ENCODE data around the gene LIX1. TPM values are rescaled to one million over a fixed set of nuclear protein-coding genes. Genes with fewer than 3 reads are reported as not detected.
"Not testable (repeated sequence)": the region's sequence is repeated elsewhere in the genome, so short reads cannot be mapped to it uniquely, and the experiment has no call there.

The LIX1 gene
- total and polyA plus RNA-seq, 5 donors: 0.18 to 0.50 (median 0.36) TPM

DNA sequence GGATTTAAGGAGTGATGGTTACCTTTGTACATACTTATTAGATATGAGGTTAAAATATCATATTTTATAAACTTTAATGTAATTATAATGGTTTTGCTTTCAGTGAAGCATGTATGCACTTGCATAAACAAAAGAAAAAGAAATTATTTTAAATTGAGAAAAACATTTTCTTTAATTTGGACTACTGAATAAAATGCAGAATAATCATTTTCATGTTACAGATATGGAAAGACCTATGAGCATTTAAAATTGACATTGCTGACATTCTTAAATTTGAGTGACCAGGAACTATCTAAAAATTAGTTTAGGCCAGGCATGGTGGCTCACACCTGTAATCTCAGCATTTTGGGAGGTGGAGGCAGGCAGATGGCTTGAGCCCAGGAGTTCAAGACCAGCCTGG, 49.2 kb downstream of the LIX1 start:
- intact Hi-C loops (cut with DNase I): no loop called here
- no peak for ATAC-seq
- Histone ChIP-seq H3K27ac (ENCODE audit: low read length) (no peak overlapping the region), H3K9me3 (ENCODE audit: control insufficient read depth, low read length) (no peaks in the 10 kb centered on the region), H3K27me3 (ENCODE audit: control insufficient read depth, insufficient read depth) (no peaks in the 10 kb centered on the region), H3K4me1 (ENCODE audit: control insufficient read depth, insufficient read depth, low read length) (no peaks in the 10 kb centered on the region), H3K4me3 (ENCODE audit: low read length) (no peak overlapping the region)
- no peak for DNase-seq

- Histone ChIP-seq H3K4me1 (ENCODE audit: control insufficient read depth, insufficient read depth, low read length) (no peaks in the 10 kb centered on the region), H3K4me3 (ENCODE audit: low read length) (no peak overlapping the region), H3K27me3 (ENCODE audit: control insufficient read depth, insufficient read depth) (no peaks in the 10 kb centered on the region), H3K9me3 (ENCODE audit: control insufficient read depth, low read length) (no peaks in the 10 kb centered on the region), H3K27ac (ENCODE audit: low read length) (no peak overlapping the region)
- intact Hi-C loops (cut with DNase I): no loop called here
- ATAC-seq: no peak
- no peak for DNase-seq
- 52% methylated on average over 3 of the region's 3 CpGs for WGBS
Observed at GRCh38 chr5:97090944-97091343, 51.5 kb downstream of the LIX1 start.

- intact Hi-C loops (cut with DNase I): no loop called here
- no peak overlapping the region for H3K27ac ChIP-seq (ENCODE audit: low read length)
- H3K4me3 ChIP-seq (ENCODE audit: low read length): no peak overlapping the region
- ATAC-seq (no peak), DNase-seq (no peak)
- no peaks in the 10 kb centered on the region for H3K9me3 ChIP-seq (ENCODE audit: control insufficient read depth, low read length)
- H3K27me3 ChIP-seq (ENCODE audit: control insufficient read depth, insufficient read depth): no peaks in the 10 kb centered on the region
- 88% methylated on average over 6 of the region's 6 CpGs for WGBS
- H3K4me1 ChIP-seq (ENCODE audit: control insufficient read depth, insufficient read depth, low read length): no peaks in the 10 kb centered on the region
Observed at GRCh38 chr5:97089149-97089801, 53.1 kb downstream of the LIX1 start.

- Histone ChIP-seq H3K4me3 (ENCODE audit: low read length) (no peak overlapping the region), H3K27me3 (ENCODE audit: control insufficient read depth, insufficient read depth) (no peaks in the 10 kb centered on the region), H3K9me3 (ENCODE audit: control insufficient read depth, low read length) (no peaks in the 10 kb centered on the region), H3K4me1 (ENCODE audit: control insufficient read depth, insufficient read depth, low read length) (no peaks in the 10 kb centered on the region), H3K27ac (ENCODE audit: low read length) (no peak overlapping the region)
- DNase-seq (no peak), ATAC-seq (no peak)
- WGBS: 71% methylated on average over 2 of the region's 2 CpGs
- intact Hi-C loops (cut with DNase I): no loop called here
Observed at GRCh38 chr5:97088774-97089148, 53.6 kb downstream of the LIX1 start.

DNA sequence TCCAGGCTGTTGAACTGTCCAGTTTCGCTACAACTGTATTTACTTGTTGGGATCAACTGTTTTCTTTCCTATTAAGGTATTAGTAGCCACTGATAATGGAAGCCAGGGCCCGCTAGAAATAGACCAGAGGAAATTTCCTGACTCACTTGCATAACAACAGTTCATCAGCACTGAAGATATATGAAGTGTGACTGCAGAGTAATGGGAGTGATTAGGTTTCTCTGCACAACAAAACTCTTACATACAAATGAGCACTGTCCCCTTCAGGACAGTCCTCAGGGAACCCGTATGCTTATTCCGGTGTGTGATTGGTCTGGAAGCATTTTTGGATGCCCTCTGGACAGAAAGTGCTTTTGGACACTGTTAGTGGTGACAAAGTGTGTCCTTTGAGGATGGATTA, 55.3 kb downstream of the LIX1 start:
- DNase-seq (no peak), ATAC-seq (no peak)
- Histone ChIP-seq H3K27ac (ENCODE audit: low read length) (no peak overlapping the region), H3K4me1 (ENCODE audit: control insufficient read depth, insufficient read depth, low read length) (no peaks in the 10 kb centered on the region), H3K9me3 (ENCODE audit: control insufficient read depth, low read length) (no peaks in the 10 kb centered on the region), H3K4me3 (ENCODE audit: low read length) (no peak overlapping the region), H3K27me3 (ENCODE audit: control insufficient read depth, insufficient read depth) (no peaks in the 10 kb centered on the region)
- WGBS: 66% methylated on average over 4 of the region's 4 CpGs
- intact Hi-C loops (cut with DNase I): no loop called here

- Histone ChIP-seq H3K9me3 (ENCODE audit: control insufficient read depth, low read length) (no peaks in the 10 kb centered on the region), H3K4me3 (ENCODE audit: low read length) (no peak overlapping the region), H3K27ac (ENCODE audit: low read length) (no peak overlapping the region), H3K4me1 (ENCODE audit: control insufficient read depth, insufficient read depth, low read length) (no peaks in the 10 kb centered on the region), H3K27me3 (ENCODE audit: control insufficient read depth, insufficient read depth) (no peaks in the 10 kb centered on the region)
- 97% methylated on average over 22 of the region's 22 CpGs for WGBS
- ATAC-seq (no peak), DNase-seq (peak in 2 of 3 donors; percentile 39 to 41)
- intact Hi-C loops (cut with DNase I): no loop called here
Observed at GRCh38 chr5:97085459-97086181, 56.8 kb downstream of the LIX1 start.

DNA sequence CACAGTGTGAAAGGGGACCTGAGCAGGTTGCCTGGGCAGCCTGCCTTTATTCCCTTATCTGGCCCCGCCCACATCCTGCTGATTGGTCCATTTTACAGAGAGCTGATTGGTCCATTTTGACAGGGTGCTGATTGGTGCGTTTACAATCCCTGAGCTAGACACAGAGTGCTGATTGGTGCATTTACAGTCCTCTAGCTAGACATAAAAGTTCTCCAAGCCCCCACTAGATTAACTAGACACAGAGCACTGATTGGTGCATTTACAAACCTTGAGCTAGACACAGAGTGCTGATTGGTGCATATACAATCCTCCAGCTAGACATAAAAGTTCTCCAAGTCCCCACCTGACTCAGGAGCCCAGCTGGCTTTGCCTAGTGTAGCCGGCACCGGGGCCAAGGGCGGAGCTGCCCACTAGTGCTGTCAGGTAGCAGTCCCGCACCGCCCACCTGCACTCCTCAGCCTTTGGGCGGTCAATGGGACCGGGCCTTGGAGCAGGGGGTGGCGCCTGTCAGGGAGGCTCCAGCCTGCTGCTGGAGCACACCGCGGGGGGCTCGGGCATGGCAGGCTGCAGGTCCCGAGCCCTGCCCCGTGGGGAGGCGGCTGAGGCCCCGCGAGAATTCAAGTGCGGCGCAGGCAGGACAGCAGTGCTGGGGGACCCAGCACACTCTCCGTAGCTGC, 57.5 kb downstream of the LIX1 start:
- not testable (repeated sequence) for ATAC-seq; H3K4me3 ChIP-seq (ENCODE audit: low read length)

GRCh38 chr5:97078958-97079743, 63.3 kb downstream of the LIX1 start:
- no peak overlapping the region for H3K4me3 ChIP-seq (ENCODE audit: low read length)
- H3K27ac ChIP-seq (ENCODE audit: low read length): no peak overlapping the region
- no peak for ATAC-seq
- no peaks in the 10 kb centered on the region for H3K27me3 ChIP-seq (ENCODE audit: control insufficient read depth, insufficient read depth)
- 81% methylated on average over 4 of the region's 4 CpGs for WGBS
- no peaks in the 10 kb centered on the region for H3K4me1 ChIP-seq (ENCODE audit: control insufficient read depth, insufficient read depth, low read length)
- intact Hi-C loops (cut with DNase I): no loop called here
- H3K9me3 ChIP-seq (ENCODE audit: control insufficient read depth, low read length): no peaks in the 10 kb centered on the region
- DNase-seq: no peak

More for the DNA sequence above, 57.5 kb downstream of the LIX1 start:
- intact Hi-C loops (cut with DNase I); H3K27me3 ChIP-seq (ENCODE audit: control insufficient read depth, insufficient read depth); H3K4me1 ChIP-seq (ENCODE audit: control insufficient read depth, insufficient read depth, low read length); H3K27ac ChIP-seq (ENCODE audit: low read length); H3K9me3 ChIP-seq (ENCODE audit: control insufficient read depth, low read length): not testable (repeated sequence)
- DNase-seq: peak in 2 of 3 donors; percentile 33 to 61
- WGBS: 97% methylated on average over 21 of the region's 21 CpGs

GRCh38 chr5:97077246-97077645, 65.2 kb downstream of the LIX1 start:
- Histone ChIP-seq H3K9me3 (ENCODE audit: control insufficient read depth, low read length) (no peaks in the 10 kb centered on the region), H3K27me3 (ENCODE audit: control insufficient read depth, insufficient read depth) (no peaks in the 10 kb centered on the region), H3K4me3 (ENCODE audit: low read length) (no peak overlapping the region), H3K4me1 (ENCODE audit: control insufficient read depth, insufficient read depth, low read length) (no peaks in the 10 kb centered on the region), H3K27ac (ENCODE audit: low read length) (no peak overlapping the region)
- ATAC-seq (no peak), DNase-seq (no peak)
- 90% methylated on average over 4 of the region's 4 CpGs for WGBS
- intact Hi-C loops (cut with DNase I): no loop called here

DNA sequence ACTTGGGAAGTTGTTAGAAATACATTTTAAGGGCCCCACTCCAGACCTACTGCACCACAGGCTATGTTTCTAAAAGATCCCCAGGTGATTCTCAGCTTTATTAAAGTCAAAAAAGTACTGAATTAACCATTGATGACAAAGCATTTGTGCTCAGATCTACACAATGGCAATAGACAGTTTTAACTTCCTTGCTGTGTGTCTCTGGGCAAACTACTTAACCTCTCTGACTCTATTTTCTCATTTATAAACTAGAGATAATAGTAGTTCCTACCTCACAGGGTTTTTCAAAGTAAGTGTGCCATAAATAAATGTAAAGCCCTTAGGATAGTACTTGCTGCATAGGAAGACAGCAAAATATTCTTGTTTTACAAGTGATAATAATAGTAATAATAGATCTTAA, 66.3 kb downstream of the LIX1 start:
- H3K9me3 ChIP-seq (ENCODE audit: control insufficient read depth, low read length): no peaks in the 10 kb centered on the region
- no peak for DNase-seq
- H3K4me3 ChIP-seq (ENCODE audit: low read length): no peak overlapping the region
- intact Hi-C loops (cut with DNase I): no loop called here
- no peak overlapping the region for H3K27ac ChIP-seq (ENCODE audit: low read length)
- H3K4me1 ChIP-seq (ENCODE audit: control insufficient read depth, insufficient read depth, low read length): no peaks in the 10 kb centered on the region
- H3K27me3 ChIP-seq (ENCODE audit: control insufficient read depth, insufficient read depth): no peaks in the 10 kb centered on the region
- ATAC-seq: no peak

DNA sequence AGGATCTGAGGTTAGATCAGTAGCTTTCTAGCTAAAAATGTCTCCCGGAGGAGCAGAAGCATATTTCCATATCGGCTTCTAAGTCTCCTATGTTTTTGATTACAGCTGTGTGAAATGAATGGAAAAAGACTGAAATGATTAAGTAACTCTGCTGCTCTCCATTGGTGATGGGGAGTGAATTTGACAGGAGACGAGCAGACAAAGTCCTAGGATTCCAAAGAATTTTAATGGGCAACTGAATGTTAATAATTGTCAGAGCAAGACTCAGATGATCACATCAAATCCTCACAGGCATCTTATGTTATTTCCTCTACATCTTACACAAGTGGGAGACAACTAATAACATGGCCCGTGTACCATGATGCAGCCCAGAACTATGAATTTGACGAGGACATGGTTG, 66.8 kb downstream of the LIX1 start:
- ATAC-seq: no peak
- 82% methylated on average over 5 of the region's 5 CpGs for WGBS
- intact Hi-C loops (cut with DNase I): no loop called here

More for the DNA sequence above, 66.8 kb downstream of the LIX1 start:
- Histone ChIP-seq H3K27ac (ENCODE audit: low read length) (no peak overlapping the region), H3K4me1 (ENCODE audit: control insufficient read depth, insufficient read depth, low read length) (no peaks in the 10 kb centered on the region), H3K4me3 (ENCODE audit: low read length) (no peak overlapping the region), H3K27me3 (ENCODE audit: control insufficient read depth, insufficient read depth) (no peaks in the 10 kb centered on the region), H3K9me3 (ENCODE audit: control insufficient read depth, low read length) (no peaks in the 10 kb centered on the region)
- DNase-seq: no peak
